Measurements from ENCODE around the gene RPL4.

Gene RPL4

DNA sequence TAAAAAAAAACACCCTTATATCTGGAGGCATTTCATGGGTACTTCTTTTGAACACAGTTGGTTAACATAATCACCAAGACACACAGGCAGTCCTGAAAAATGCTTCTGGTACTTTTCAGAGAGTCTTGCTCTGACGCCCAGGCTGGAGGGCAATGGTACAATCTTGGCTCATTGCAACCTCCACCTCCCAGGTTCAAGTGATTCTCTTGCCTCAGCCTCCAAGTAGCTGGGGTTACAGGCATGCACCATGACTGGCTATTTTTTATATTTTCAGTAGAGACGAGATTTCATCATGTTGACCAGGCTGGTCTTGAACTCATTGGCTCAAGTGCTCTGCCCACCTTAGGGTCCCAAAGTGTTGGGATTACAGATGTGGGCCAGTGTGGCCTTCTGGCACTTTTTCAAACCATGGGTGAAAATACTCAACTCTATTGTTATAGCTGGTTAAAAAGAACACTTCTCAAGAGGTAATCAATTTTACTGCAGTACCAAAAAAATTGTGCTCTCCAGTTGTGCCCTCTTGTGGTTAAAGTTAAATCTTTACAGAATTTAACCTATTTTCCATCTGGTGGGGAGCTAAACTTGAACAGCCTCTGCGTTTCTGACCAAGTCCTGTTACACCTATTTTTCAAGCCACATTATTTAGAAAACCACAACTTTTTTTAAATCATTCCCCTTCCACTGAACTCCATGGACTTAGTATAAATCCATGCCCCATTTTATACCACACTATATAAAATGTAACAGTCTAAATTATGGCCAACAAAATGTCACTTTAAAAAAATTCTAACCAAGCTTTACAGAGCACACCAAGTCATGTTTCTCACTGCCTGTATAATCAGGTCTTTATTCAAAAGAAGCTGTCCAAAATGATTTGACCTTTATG is 5.9 kb downstream of the RPL4 start:
- no peak overlapping the region for H3K4me3 ChIP-seq (ENCODE audit: low read length)
- peak; percentile 53 for DNase-seq (ENCODE audit: low read depth)
- TF ChIP-seq, protein P1, sequence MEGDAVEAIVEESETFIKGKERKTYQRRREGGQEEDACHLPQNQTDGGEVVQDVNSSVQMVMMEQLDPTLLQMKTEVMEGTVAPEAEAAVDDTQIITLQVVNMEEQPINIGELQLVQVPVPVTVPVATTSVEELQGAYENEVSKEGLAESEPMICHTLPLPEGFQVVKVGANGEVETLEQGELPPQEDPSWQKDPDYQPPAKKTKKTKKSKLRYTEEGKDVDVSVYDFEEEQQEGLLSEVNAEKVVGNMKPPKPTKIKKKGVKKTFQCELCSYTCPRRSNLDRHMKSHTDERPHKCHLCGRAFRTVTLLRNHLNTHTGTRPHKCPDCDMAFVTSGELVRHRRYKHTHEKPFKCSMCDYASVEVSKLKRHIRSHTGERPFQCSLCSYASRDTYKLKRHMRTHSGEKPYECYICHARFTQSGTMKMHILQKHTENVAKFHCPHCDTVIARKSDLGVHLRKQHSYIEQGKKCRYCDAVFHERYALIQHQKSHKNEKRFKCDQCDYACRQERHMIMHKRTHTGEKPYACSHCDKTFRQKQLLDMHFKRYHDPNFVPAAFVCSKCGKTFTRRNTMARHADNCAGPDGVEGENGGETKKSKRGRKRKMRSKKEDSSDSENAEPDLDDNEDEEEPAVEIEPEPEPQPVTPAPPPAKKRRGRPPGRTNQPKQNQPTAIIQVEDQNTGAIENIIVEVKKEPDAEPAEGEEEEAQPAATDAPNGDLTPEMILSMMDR (conservative IDR thresholded peaks at IDR 0.05; ENCODE audit: low read length), result peak; percentile 45

- TF ChIP-seq, protein P1 (conservative IDR thresholded peaks at IDR 0.05; ENCODE audit: low read length), result peak; percentile 85
Observed at GRCh38 chr15:66497502-66498455, 6.9 kb downstream of the RPL4 start, which contains the start of gene SNAPC5. SNAPC5 (minus strand) TSS chr15:66497762; CDS start chr15:66497731, 31 bp downstream.

GRCh38 chr15:66496951-66497501 is 7.6 kb downstream of the RPL4 start:
- H3K4me3 ChIP-seq (ENCODE audit: low read length), result peak overlapping the region; percentile 85
- no peak for DNase-seq (ENCODE audit: low read depth)
- TF ChIP-seq, protein P1 (conservative IDR thresholded peaks at IDR 0.05; ENCODE audit: low read length), result no peak

More at GRCh38 chr15:66497502-66498455, 6.9 kb downstream of the RPL4 start, which contains the start of gene SNAPC5:
- H3K4me3 ChIP-seq (ENCODE audit: low read length), result peak within 1 kb of the TSS; percentile 85
- DNase-seq (ENCODE audit: low read depth), result peak; percentile 91

- H3K4me3 ChIP-seq (ENCODE audit: low read length), result no peak overlapping the region
- TF ChIP-seq, protein P1 (conservative IDR thresholded peaks at IDR 0.05; ENCODE audit: low read length), result no peak
- DNase-seq (ENCODE audit: low read depth), result no peak
Observed at GRCh38 chr15:66494262-66494661, 10.4 kb downstream of the RPL4 start.

DNA sequence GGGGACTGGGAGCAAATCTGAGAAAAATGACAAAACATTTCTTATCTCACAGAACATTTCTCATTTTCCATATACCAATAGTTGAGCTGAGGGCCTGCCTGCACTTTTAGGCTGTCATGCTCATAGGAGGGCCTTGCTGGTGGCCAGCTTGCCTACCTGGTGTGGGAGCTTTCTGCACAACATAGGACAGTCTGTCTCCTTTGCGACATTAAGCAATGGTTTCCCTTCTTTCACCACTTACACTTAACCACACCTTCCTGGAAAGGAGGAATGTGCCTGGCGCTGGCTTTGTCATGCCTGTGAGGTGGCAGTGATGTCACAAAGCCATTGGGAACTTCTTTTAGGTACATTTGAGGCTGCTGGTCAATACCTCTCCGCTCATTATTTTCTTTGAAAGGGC is 12.8 kb downstream of the RPL4 start:
- TF ChIP-seq, protein P1 (conservative IDR thresholded peaks at IDR 0.05; ENCODE audit: low read length), result no peak
- no peak for DNase-seq (ENCODE audit: low read depth)
- no peak overlapping the region for H3K4me3 ChIP-seq (ENCODE audit: low read length)

GRCh38 chr15:66489179-66489791 is 15.4 kb downstream of the RPL4 start:
- DNase-seq (ENCODE audit: low read depth), result no peak
- TF ChIP-seq, protein P1 (conservative IDR thresholded peaks at IDR 0.05; ENCODE audit: low read length), result no peak
- H3K4me3 ChIP-seq (ENCODE audit: low read length), result no peak overlapping the region
